NCI-H2227 (cell line): ENCODE measurements around the gene UPK3A.

Source experiments
- DNase-seq: peaks from one replicate; lab custom pipeline; 2025; ENCODE audit not compliant: unreplicated experiment; lab: John Stamatoyannopoulos, UW

UPK3A gene

DNA sequence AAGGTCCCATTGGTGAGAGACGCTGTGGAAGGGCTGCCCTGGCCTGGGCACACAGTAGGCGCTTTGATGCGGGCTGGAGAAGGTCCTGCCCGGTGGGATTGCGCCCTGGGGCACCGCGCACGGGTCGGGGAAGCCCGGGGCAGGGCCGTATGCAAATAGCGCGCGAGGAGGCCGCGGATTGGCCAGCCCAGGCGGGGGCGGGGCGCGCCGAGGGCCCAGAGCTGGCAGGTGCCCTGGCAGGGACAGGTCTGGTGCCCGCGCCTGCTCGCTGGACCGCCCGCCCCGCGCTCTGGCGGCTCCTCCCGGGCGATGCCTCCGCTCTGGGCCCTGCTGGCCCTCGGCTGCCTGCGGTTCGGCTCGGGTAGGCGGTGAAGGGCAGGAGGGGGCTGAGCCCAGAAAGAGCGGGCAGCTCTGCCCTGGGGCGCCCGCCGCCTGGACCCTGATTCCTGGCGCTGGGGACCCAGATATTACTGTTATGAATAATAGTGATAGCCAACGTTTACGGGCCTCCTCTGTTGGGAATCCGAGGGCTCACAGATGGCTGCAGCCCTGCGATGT, at the start of gene UPK3A:
Gene UPK3A (plus strand): TSS at position 245 of the 558 bp plus-strand sequence. CDS start 65 bp downstream, at position 310.
- peak; percentile 56 for DNase-seq

DNA sequence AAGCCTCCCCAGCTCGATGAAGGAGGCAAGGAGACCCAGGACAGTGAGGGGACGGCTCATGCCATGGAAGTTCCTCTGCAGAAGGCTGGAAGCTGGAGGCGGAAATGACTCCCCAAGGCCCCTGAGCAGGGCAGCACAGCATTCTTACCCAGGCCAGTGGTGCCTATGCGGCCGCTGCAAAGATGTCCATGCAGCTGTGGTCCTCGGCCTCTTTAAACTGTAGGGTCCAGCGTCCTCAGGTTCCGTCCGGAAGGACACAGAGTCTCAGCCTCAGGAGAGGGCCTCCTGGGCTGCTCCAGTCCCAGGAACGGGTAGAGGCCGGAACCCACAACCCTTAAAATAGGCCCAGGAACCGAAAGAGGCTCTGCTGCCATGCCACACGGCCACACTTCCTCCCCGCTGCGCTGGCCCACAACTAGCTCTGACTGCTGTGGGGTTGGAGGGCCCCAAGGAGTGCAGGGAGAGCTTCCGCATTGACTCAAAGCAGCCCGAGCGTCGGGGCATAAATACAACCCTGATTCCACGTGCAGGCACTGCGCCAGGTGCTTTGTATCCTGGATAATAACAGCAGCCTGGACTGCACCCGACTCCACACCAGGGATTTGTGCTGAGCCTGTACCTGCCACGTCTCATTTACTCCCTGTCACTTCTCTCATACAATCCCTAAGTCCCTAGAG, 49.5 kb upstream of the UPK3A start:
- DNase-seq: no peak

DNA sequence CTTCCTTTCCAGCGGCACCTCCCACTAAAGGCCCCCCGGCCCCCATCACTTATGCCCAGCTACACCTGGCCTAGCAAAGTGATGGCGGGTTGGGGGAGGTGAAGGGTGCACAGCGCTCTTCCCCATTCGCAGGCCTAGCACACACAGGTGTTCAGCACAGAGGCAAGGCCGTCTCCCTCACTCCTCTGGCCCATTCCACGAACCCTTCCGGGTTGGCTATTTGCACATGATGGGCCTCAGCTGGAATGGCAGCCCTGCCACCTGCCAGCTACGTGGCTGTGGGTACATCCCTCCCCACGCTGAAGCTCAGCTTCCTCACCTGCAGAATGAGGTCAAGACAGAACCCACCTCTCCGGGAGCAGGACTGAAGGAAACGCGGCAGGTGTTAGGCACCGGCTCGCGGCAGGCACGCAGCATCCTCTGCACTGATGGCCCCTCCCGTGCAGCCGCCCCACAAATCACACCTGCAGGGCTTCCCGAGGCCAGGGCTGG, 48.9 kb upstream of the UPK3A start:
- no peak for DNase-seq

DNA sequence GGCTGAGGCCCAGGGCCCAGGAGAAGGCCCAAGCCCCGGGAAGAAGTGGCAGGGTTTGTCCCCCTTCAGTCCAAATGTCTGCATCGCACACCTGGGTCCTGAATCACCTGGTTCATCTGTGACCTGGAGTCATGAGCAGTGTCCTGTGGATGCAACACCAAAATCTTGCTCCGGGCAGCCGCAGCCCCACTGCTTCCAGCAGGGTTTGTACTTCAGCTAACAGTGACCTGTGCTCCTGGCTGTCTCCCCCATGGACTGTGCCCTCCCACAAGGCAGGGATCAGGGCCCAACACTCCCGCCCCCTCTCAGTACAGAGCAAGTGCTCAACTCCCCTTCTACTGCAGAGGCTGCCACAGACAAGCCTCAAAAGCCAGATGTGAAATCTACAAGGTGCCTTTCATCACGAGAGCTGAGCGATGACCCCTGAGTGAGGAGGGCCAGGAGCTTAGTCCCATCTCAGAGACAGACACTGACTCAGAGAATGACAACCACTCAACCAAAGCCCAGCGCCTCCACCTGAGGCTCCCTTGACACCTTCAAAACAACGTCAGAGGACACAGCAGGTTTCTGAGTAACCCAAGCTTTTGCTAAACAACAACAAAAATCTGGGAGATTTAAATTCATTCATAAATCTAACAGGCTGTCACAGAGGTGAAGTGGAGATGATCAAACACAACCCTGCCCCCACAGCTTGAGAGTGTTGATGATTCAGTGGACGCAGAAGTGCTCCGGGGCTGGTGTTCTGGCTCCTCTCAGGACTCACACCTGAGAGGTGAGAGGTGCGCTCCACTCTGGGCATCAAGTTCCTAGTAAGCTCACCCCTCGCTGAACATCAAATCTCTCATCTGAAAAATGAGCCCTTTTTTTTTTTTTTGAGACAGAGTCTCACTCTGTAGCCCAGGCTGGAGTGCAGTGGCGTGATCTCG, 47.4 kb upstream of the UPK3A start:
- DNase-seq: no peak

- DNase-seq: no peak
Observed at GRCh38 chr22:45238076-45238956, 46.4 kb upstream of the UPK3A start.

DNA sequence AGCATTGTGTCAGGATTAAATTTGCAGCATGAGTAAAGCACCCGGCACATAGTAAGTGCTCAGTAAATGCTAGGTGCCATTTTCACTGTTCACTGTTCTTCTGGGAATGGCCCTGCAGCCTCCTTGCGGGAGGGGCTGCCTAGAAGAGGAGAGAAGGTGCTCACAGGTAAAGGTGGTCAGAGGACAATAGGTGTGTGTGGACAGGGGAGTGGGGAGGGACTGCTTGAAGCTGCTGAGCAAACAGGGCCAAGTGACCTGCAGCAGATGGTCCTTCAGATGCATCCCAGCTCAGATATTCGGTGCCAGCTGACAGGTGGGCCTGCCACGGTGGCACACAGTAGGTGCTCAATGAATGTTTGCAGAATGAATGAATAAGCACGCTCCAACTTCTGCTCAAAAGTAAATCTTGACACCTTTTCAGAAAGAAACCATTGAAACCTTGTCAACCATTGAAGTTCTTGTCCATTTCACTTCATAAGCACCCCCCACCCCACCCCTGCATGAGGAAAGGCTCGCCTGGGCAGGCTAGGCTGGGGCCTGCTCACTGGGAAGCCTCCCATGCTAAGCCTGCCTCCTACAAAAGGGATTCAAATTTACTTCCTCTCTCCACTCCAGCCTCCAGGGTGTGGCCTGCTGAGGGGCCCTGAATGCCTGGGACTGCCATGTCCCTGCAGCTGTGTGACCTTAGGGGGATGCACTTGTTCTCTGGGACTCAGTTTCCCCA, 45.6 kb upstream of the UPK3A start:
- DNase-seq: no peak

GRCh38 chr22:45239681-45240051, 45.1 kb upstream of the UPK3A start:
- no peak for DNase-seq

GRCh38 chr22:45240104-45240809, 44.5 kb upstream of the UPK3A start:
- DNase-seq: no peak

DNA sequence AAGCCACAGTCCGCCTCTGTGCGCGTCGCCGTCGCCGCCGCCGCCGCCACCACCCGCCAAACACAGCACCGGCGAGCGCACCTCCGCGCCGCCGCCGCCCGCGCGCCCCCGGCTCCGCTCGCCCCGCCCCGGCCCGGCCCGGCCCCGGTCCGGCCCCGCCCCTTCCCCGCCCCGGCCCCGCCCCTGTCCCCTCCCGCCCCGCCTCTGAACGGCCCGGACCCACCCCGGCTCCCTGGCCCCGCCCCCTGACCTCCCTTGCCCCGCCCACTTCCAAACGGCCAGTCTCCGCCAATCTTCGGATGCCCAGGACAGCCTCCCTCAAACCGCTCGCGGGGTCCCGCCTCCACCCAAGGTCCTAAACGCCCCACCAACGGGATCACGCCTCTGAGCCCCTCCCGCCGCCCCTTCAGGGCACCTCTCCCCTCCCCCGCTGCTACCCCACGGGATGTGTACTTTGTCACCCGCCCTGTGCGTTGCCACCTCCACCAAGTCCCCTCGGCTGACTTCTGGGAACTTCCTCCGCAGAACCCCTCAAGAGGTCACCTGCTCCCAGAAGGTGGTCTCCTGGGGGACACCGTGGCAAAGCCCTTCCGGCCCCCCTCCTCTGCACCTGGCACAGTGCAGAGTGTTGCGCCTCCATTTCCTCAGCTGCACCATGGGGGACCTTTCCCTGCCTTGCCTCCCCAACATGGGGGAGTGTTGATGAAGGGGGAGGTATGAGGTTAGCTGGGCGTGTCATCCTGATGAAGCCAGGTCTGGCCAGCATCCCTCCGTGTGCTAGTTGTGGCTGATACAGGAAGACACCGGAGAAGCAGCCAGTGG, 43.7 kb upstream of the UPK3A start, which contains the start of gene KIAA0930:
Gene KIAA0930 (minus strand): TSS at position 85 of the 822 bp plus-strand sequence. CDS start 191 bp downstream, outside the sequence.
- peak; percentile 60 for DNase-seq

DNA sequence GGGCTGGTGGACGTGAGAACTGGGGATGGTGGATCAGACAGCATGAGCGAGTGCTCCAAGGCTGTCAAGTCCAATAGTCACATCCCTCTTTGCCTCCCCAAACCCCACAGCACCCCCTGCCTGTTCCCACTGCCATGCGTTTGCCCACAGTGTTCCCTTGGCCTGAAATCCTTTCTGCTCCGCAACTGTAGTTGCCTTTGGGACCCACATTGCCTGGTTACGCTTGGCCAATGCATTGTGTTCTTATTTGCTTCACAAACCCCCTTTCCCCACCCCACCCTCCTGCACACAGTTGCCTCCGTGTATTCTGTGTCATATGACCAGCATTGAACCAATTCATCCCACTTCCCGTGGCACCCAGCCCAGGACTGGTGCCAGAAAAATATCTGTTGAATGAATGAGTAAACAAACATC, 42.0 kb upstream of the UPK3A start:
- DNase-seq: no peak

GRCh38 chr22:45244916-45245315, 39.8 kb upstream of the UPK3A start:
- no peak for DNase-seq

GRCh38 chr22:45246060-45246985, 38.4 kb upstream of the UPK3A start:
- no peak for DNase-seq

DNA sequence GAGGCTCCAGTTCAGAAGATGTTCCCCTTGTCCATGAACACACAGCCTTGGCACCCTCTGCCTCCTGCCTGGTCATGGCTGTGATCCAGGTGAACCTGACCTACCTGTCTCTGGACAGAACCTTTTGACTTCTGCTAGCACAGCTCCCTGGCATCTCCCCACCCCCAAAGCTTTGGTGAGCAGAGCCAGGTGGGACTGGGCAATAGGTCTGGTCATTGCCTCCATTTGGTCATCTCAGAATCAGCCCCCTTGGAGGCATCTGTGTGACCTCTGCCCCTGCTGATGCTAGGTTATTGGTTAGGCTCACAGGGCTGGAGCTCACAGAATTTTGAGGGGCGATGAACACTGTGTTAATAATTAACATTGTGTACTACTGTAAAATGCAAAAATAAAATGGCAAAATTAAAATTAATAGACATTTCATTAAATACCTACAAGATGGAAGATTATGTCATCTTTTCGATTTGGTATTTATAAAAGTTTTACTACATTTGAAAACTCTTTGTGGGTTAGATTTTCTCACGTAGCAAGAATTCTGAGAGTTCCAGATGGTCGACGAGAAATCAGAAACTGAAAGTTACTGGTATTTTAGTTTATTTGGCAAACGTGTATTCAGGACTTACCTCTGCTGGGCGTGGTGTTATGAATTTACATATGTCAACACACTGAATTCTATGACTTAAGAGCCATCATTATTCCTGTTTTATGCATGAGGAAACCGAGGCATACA, 35.8 kb upstream of the UPK3A start:
- DNase-seq: no peak

GRCh38 chr22:45251825-45252224, 32.9 kb upstream of the UPK3A start:
- no peak for DNase-seq

DNA sequence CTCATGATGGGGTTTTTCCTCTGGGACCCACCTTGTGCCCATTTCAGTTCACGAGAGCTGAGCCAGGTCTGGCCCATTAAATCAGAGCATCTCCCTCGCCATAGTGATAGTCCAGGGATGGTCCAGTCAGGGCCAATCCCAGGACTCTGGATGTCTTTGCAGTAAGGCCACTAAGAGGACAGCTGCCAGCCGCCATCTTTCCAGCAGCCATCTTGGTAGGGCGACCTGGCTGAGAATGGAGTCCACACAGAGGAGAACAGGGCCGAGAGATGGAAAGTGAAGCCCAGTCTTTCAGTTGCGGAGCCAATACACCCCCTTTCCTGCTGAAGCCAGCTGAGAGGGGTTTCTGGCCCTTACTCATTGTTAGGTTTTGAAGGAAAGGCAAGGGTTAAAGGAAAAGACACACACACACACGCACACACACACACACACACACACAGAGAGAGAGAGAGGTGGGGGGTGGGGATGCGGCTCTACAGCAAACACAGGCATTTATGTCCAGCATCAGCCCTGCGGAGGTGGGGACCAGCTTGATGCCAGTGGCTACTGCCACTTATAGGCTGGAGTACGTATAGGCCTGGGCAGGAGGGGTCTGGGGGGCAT, 31.6 kb upstream of the UPK3A start:
- no peak for DNase-seq

- no peak for DNase-seq
Observed at GRCh38 chr22:45254388-45254787, 30.4 kb upstream of the UPK3A start.
